GF-D8 (cell line): ENCODE measurements around the gene CCDC120.

ENCODE experiments used
- DNase-seq: peaks from one replicate; lab custom pipeline; 2025; lab: John Stamatoyannopoulos, UW

CCDC120 gene

GRCh38 chrX:49101629-49101984 lies 42.8 kb downstream of the CCDC120 start:
- no peak for DNase-seq

- DNase-seq = no peak
Measured at GRCh38 chrX:49102190-49102589, 43.4 kb downstream of the CCDC120 start.

GRCh38 chrX:49103637-49104036 lies 44.8 kb downstream of the CCDC120 start:
- DNase-seq = no peak

GRCh38 chrX:49106296-49106695 lies 47.5 kb downstream of the CCDC120 start:
- DNase-seq = no peak

GRCh38 chrX:49106930-49107329 lies 48.1 kb downstream of the CCDC120 start:
- DNase-seq = peak; percentile 2

GRCh38 chrX:49108641-49109040 lies 49.8 kb downstream of the CCDC120 start:
- no peak for DNase-seq

- no peak for DNase-seq
Measured at GRCh38 chrX:49110417-49110816, 51.6 kb downstream of the CCDC120 start.

GRCh38 chrX:49111791-49112190 lies 53.0 kb downstream of the CCDC120 start:
- DNase-seq = no peak

- no peak for DNase-seq
Measured at GRCh38 chrX:49116076-49116475, 57.3 kb downstream of the CCDC120 start.

GRCh38 chrX:49116716-49117115 lies 57.9 kb downstream of the CCDC120 start:
- DNase-seq = no peak

- DNase-seq = no peak
Measured at GRCh38 chrX:49117581-49117980, 58.8 kb downstream of the CCDC120 start.
